Activated T-helper 9 cell treated with anti-CD3 and anti-CD28 coated beads, Interleukin-2, amount 50 U/mL, for 16 hours (primary cell): Measurements from ENCODE around the gene PCDHA5.
"Not testable (repeated sequence)": the region's sequence is repeated elsewhere in the genome, so short reads cannot be mapped to it uniquely, and the experiment has no call there.

ENCODE experiments used
- DNase-seq: peaks from one replicate; pipeline ENCODE4 v3.0.0-alpha.2; 2020; ENCODE audit warnings: low read depth

PCDHA5 gene

GRCh38 chr5:140821375-140822280 lies at the start of gene PCDHA5:
Gene PCDHA5 (plus strand): TSS chr5:140821613.
- DNase-seq = no peak

DNA sequence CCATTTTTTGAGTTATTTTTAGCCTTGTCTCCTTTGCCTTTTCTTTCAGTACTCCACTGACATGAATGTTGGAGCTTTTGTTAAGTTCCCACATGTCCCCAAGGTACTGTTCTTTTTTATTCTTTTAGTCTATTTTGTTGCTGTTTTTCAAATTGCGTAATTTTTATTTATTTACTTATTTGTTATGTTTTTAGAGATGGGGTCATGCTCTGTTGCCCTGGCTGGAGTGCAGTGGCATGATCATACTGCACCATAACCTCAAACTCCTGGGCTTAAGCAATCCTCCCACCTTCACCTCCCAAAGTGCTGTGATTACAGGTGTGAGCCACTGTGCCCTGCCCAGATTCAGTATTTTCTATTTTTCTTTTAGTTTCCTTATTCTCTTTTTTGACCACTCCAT lies 40.9 kb upstream of the PCDHA5 start:
- no peak for DNase-seq

DNA sequence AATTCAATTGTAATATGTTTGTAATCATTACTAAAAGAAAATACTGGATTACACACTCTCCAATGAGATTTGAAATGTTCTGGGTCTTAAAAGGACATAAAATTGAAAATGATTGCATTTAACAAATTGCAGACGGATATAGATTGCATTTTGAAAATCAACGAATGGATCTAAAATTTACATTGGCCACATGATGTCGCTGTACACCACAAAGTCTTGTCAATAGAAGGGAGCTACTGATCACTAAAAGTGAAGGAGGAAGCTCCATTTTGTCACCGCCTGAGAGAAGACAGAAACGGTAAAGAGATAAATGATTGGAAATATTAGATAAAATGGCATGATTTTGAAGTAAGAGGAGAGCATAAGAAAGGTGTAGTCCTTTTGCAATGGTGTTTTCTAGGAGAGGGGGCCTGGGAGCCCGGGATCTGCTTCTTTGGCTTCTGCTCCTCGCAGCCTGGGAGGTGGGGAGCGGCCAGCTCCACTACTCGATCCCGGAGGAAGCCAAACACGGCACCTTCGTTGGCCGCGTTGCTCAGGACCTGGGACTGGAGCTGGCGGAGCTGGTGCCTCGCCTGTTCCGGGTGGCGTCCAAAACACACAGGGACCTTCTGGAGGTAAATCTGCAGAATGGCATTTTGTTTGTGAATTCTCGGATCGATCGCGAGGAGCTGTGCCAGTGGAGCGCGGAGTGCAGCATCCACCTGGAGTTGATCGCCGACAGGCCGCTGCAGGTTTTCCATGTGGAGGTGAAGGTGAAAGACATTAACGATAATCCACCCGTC lies 35.3 kb upstream of the PCDHA5 start, which contains the start of gene PCDHA1:
Gene PCDHA1, plus strand, starts transcription at position 236 of the 782 bp plus-strand sequence.
- DNase-seq = no peak

- not testable (repeated sequence) for DNase-seq
Observed at GRCh38 chr5:140787422-140787821, 34.0 kb upstream of the PCDHA5 start.

GRCh38 chr5:140787849-140788504 lies 33.4 kb upstream of the PCDHA5 start:
- not testable (repeated sequence) for DNase-seq

DNA sequence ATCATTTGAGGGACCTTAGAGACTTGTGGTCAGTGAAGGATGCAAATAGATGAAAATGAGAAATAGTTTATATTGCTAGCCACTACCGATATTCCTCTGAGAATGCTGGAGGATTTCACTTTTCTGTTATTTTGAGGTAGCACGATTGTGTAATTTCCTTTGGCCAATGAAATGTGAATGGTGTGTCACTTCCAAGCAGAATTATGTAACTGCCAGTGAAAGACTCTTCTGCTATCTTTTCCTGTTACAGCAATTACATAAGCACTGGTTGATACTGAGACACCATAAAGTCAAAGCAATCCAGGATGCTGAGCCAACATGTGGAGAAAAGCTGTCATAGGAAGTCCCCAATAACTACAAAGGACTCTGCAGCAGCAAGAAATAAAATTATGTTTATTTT lies 30.3 kb upstream of the PCDHA5 start:
- DNase-seq = no peak

- DNase-seq = no peak
Observed at GRCh38 chr5:140794595-140795258, 26.7 kb upstream of the PCDHA5 start, which contains the start of gene PCDHA2. Gene PCDHA2 (plus strand): TSS chr5:140794852.

- DNase-seq = no peak
Observed at GRCh38 chr5:140795259-140795641, 26.2 kb upstream of the PCDHA5 start.

- DNase-seq = not testable (repeated sequence)
Observed at GRCh38 chr5:140796072-140796717, 25.2 kb upstream of the PCDHA5 start.

GRCh38 chr5:140796718-140797095 lies 24.7 kb upstream of the PCDHA5 start:
- no peak for DNase-seq

DNA sequence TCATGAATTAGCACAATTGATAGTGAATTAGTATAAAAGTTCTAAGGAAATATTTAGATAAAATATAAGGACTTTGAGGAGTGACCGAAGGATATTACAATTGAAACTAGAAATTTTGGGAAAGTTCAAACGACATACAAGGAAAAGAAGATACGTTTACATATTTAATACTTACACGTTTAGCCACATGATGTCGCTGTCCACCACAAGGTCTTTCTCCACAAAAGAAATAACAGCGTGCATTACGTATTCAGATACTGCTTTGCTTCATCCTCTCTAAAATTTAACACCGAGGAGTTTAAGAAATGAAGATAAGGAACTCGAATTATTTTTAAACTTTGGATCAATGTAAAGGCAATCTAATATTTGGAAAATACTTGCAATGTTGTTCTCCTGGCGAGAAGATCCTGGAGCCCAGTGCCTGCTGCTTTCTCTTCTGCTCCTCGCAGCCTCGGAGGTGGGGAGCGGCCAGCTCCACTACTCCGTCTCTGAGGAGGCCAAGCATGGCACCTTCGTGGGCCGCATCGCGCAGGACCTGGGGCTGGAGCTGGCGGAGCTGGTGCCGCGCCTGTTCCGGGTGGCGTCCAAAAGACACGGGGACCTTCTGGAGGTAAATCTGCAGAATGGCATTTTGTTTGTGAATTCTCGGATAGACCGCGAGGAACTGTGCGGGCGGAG lies 20.5 kb upstream of the PCDHA5 start, which contains the start of gene PCDHA3:
Gene PCDHA3, plus strand, starts transcription at position 242 of the 678 bp plus-strand sequence.
- no peak for DNase-seq

DNA sequence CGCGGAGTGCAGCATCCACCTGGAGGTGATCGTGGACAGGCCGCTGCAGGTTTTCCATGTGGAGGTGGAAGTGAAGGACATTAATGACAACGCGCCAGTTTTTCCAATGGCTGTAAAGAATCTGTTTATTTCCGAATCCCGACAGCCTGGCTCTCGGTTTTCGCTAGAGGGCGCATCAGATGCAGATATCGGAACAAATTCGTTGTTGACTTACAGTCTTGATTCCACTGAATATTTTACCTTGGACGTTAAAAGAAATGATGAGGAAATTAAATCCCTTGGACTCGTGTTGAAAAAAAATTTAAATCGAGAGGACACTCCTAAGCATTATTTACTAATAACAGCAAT lies 19.9 kb upstream of the PCDHA5 start:
- no peak for DNase-seq

GRCh38 chr5:140802381-140802780 lies 19.0 kb upstream of the PCDHA5 start:
- DNase-seq = not testable (repeated sequence)

GRCh38 chr5:140802781-140803271 lies 18.6 kb upstream of the PCDHA5 start:
- DNase-seq = no peak

DNA sequence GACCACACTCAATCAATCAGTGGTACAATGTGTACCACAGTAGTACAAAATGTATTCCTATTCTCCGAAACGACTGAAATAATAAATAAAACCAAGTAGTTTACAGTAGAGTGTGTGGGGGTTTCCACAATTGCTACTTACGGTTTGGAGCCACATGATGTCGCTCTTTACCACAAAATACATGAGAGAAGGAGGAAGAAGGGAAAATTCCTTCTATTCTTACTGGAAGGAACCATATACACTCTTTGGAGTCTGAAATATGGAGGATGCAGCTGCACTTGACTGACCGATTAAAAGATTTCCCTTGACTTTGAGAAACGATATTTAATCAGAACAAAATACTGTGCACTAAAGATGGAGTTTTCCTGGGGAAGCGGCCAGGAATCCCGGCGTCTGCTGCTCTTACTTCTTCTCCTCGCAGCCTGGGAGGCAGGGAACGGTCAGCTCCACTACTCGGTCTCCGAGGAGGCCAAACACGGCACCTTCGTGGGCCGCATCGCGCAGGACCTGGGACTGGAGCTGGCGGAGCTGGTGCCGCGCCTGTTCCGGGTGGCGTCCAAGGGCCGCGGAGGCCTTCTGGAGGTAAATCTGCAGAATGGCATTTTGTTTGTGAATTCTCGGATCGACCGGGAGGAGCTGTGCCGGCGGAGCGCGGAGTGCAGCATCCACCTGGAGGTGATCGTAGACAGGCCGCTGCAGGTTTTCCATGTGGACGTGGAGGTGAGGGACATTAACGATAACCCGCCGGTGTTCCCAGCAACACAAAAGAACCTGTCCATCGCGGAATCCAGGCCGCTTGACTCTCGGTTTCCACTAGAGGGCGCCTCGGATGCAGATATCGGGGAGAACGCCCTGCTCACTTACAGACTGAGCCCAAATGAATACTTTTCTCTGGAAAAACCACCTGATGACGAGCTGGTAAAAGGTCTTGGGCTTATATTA lies 14.3 kb upstream of the PCDHA5 start, which contains the start of gene PCDHA4:
Gene PCDHA4, plus strand, starts transcription at position 235 of the 942 bp plus-strand sequence.
- DNase-seq = no peak

DNA sequence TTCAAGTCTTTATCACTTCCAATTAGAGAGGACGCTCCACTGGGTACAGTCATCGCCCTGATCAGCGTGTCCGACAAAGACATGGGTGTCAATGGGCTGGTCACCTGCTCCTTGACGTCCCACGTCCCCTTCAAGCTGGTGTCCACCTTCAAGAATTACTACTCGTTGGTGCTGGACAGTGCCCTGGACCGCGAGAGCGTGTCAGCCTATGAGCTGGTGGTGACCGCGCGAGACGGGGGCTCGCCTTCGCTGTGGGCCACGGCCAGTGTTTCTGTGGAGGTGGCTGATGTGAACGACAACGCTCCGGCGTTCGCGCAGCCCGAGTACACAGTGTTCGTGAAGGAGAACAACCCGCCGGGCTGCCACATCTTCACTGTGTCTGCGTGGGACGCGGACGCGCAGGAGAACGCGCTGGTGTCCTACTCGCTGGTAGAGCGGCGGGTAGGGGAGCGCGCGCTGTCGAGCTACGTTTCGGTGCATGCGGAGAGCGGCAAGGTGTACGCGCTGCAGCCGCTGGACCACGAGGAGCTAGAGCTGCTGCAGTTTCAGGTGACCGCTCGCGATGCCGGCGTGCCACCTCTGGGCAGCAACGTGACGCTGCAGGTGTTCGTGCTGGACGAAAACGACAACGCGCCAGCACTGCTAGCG lies 13.0 kb upstream of the PCDHA5 start:
- not testable (repeated sequence) for DNase-seq

- no peak for DNase-seq
Observed at GRCh38 chr5:140808889-140809291, 12.5 kb upstream of the PCDHA5 start.

- DNase-seq = no peak
Observed at GRCh38 chr5:140822281-140822629, 842 bp downstream of the PCDHA5 start.

DNA sequence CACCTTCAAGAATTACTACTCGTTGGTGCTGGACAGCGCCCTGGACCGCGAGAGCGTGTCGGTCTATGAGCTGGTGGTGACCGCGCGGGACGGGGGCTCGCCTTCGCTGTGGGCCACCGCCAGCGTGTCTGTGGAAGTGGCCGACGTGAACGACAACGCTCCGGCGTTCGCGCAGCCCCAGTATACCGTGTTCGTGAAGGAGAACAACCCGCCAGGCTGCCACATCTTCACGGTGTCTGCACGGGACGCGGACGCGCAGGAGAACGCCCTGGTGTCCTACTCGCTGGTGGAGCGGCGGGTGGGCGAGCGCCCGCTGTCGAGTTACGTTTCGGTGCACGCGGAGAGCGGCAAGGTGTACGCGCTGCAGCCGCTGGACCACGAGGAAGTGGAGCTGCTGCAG lies 1.6 kb downstream of the PCDHA5 start:
- not testable (repeated sequence) for DNase-seq
